WERI-Rb-1 (cell line): Measurements from ENCODE around the gene LRRC2.
A peak's percentile ranks its signal among the peaks of the same experiment; 100 is the strongest.

Experiments used
- DNase-seq: peaks from one replicate; pipeline ENCODE4 v3.0.0-alpha.2; 2020
- H3K27ac ChIP-seq: fragments of 250-450 bp; sonication (Bioruptor Pico); 2 replicates; pipeline ENCODE4 v1.5.1; 2020; ENCODE audit warnings: mild to moderate bottlenecking, moderate library complexity
- H3K27me3 ChIP-seq: fragments of 250-450 bp; sonication (Bioruptor Pico); 2 replicates; pipeline ENCODE4 v1.5.1; 2021; ENCODE audit warnings: mild to moderate bottlenecking, low read depth, moderate library complexity; ENCODE audit not compliant: insufficient read depth, severe bottlenecking
- H3K36me3 ChIP-seq: fragments of 250-450 bp; sonication (Bioruptor Pico); 2 replicates; pipeline ENCODE4 v1.5.1; 2020; ENCODE audit warnings: mild to moderate bottlenecking, moderate library complexity
- H3K4me3 ChIP-seq: 2 replicates; pipeline ENCODE4 v1.5.1; 2011; ENCODE audit warnings: low read depth, mild to moderate bottlenecking, control low read depth, low read length
- H3K9me3 ChIP-seq: fragments of 250-450 bp; sonication (Bioruptor Pico); 2 replicates; pipeline ENCODE4 v1.5.1; 2021; ENCODE audit warnings: mild to moderate bottlenecking, moderate library complexity; ENCODE audit not compliant: severe bottlenecking
- CTCF ChIP-seq: IDR thresholded peaks from 2 replicates; pipeline ENCODE4 v1.5.1; 2011; ENCODE audit warnings: low read depth, mild to moderate bottlenecking, control low read depth, inconsistent platforms, low read length

LRRC2 gene

DNA sequence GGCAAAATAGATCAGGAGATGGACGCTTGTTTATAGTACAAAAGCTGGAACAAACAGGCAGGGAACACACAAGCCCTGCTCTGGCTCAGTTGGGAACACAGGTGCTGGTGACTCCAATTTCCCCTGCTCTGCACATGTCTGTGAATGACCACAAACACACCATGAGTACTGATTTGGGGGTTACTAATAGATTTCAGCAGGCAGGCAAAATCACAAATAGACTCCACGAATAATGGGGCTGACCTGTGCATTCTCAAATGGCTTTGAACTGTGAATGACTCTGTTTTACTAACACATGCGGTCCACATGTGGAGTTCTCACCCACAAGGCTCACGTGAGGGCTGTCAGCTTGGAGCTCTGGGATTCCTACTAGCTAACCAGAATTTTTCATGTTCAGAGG lies 64.4 kb downstream of the LRRC2 start:
- no peak for TF ChIP-seq CTCF
- DNase-seq, result no peak
- H3K4me3 ChIP-seq, result no peak overlapping the region
- H3K27ac ChIP-seq, result no peak overlapping the region
- H3K36me3 ChIP-seq, result no peaks in the 10 kb centered on the region
- no peaks in the 10 kb centered on the region for H3K27me3 ChIP-seq
- no peaks in the 10 kb centered on the region for H3K9me3 ChIP-seq

GRCh38 chr3:46500656-46501635 lies 65.2 kb downstream of the LRRC2 start:
- no peak for DNase-seq
- TF ChIP-seq CTCF, result no peak

DNA sequence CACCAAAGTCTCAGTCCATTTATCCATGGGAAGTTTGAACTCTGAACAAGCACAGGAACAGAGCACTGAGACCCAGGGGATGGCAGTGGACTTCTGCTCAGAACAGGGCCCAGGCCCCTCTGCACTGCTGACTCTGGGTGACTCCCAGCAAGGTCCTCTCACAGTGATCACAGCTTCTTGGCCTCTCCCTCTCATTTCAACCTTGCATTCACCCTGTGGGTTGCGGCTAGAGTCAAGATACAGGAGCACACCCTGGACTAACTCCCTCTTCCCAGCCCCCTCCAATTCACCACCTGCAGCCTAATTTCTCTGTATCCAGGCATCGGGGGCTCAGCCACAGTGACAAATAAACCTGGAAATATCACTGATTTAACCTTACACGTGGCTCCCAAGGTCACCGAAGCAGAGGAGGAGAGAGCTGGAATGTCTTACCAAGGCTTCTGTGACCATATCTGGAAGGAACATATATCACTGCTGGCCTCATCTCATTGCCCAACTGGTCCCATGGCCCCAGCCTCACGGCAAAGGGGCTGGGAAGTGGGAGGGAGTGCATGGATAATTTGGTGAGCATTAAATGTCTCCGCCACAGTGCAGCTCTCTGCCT lies 67.1 kb downstream of the LRRC2 start:
- no peak for TF ChIP-seq CTCF
- no peak overlapping the region for H3K27ac ChIP-seq
- DNase-seq, result no peak
- H3K4me3 ChIP-seq, result no peak overlapping the region
- no peaks in the 10 kb centered on the region for H3K36me3 ChIP-seq
- H3K9me3 ChIP-seq, result no peaks in the 10 kb centered on the region
- no peaks in the 10 kb centered on the region for H3K27me3 ChIP-seq

More at GRCh38 chr3:46500656-46501635, 65.2 kb downstream of the LRRC2 start:
- Histone ChIP-seq H3K4me3 (no peak overlapping the region), H3K27me3 (no peaks in the 10 kb centered on the region), H3K27ac (no peak overlapping the region), H3K36me3 (no peaks in the 10 kb centered on the region), H3K9me3 (no peaks in the 10 kb centered on the region)

- DNase-seq, result no peak
- Histone ChIP-seq H3K36me3 (no peaks in the 10 kb centered on the region), H3K27me3 (no peaks in the 10 kb centered on the region), H3K9me3 (no peaks in the 10 kb centered on the region), H3K27ac (no peak within 1 kb of the TSS), H3K4me3 (no peak within 1 kb of the TSS)
- TF ChIP-seq CTCF, result no peak
These were observed 68.4 kb downstream of the LRRC2 start, which contains the start of gene RTP3 for GRCh38 chr3:46497556-46498265. TSS of gene RTP3 (plus strand) at chr3:46497976. CDS start at chr3:46498063, 87 bp downstream.

DNA sequence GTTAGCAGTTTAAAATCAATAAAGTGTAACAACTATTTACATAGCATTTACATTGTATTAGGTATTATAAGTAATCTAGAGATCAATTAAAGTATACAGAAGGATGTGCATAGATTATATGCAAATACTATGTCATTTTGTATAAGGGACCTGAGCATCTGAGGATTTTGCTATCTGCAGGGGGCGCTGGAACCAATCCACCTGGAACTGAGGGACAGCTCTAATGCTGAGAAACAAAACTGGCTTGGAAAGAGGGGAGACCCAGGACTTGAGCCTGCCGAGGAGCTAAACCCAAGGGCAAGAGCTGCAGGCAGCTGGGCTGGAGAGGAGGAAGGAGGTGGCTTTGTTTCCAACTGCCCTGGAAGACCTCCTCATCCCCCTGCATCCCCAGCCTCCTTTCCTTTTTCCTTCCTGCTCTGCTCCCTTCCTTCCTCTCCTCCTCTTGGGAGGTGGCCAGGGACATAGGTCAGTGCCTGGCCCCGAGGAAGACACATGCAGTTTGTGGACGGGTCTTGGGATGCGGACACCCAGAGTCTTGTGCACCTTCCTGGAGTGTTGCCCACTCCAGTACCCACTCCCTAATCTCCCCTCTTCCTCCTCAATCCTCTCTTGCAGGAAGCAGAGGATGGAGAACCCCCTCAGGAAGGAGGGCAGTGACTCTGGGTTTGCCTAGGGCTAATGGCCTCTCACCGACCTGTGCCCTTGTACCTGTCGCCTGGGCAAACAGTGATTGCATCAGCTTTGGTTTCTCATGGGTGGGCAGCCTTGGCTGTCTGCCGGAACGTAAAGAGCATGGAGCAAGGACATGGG lies 69.2 kb downstream of the LRRC2 start:
- Histone ChIP-seq H3K27ac (no peak overlapping the region), H3K4me3 (no peak overlapping the region), H3K9me3 (no peaks in the 10 kb centered on the region), H3K36me3 (no peaks in the 10 kb centered on the region), H3K27me3 (no peaks in the 10 kb centered on the region)
- TF ChIP-seq CTCF, result peak; percentile 47
- peak; percentile 58 for DNase-seq
